Ishikawa (cell line): Measurements from ENCODE around the gene DIAPH3.

Experiments used
- CEBPB ChIP-seq: IDR thresholded peaks from 2 replicates; pipeline ENCODE4 v1.6.1; 2012
- CREB1 ChIP-seq: IDR thresholded peaks from 2 replicates; pipeline ENCODE4 v1.6.1; 2012; ENCODE audit warnings: low read depth
- EGR1 ChIP-seq: IDR thresholded peaks from 2 replicates; pipeline ENCODE4 v1.6.1; 2012
- EP300 ChIP-seq: IDR thresholded peaks from 2 replicates; pipeline ENCODE4 v1.6.1; 2012; ENCODE audit warnings: borderline replicate concordance
- FOXM1 ChIP-seq: IDR thresholded peaks from 2 replicates; pipeline ENCODE4 v1.6.1; 2012; ENCODE audit warnings: low read depth, borderline replicate concordance
- NFIC ChIP-seq: IDR thresholded peaks from 2 replicates; pipeline ENCODE4 v1.6.1; 2012
- RAD21 ChIP-seq: IDR thresholded peaks from 2 replicates; pipeline ENCODE4 v1.6.1; 2012; ENCODE audit warnings: low read depth
- TAF1 ChIP-seq: IDR thresholded peaks from 2 replicates; pipeline ENCODE4 v1.6.1; 2012; ENCODE audit warnings: low read depth, mild to moderate bottlenecking
- TCF12 ChIP-seq: IDR thresholded peaks from 2 replicates; pipeline ENCODE4 v1.6.1; 2012; ENCODE audit warnings: low read depth
- TEAD4 ChIP-seq: IDR thresholded peaks from 2 replicates; pipeline ENCODE4 v1.6.1; 2012
- YY1 ChIP-seq: IDR thresholded peaks from 2 replicates; pipeline ENCODE4 v1.6.1; 2012; ENCODE audit warnings: low read depth
- ZBTB7A ChIP-seq: IDR thresholded peaks from 2 replicates; pipeline ENCODE4 v1.6.1; 2012; ENCODE audit warnings: low read depth
- TF ChIP-seq, protein P1 (sequence below): IDR thresholded peaks from 2 replicates; pipeline ENCODE4 v1.6.1; 2012; ENCODE audit warnings: low read depth, mild to moderate bottlenecking
- TF ChIP-seq, protein P2 (sequence below): IDR thresholded peaks from 2 replicates; pipeline ENCODE4 v1.6.1; 2012
- TF ChIP-seq, protein P3 (sequence below): IDR thresholded peaks from 2 replicates; pipeline ENCODE4 v1.6.1; 2012

Gene DIAPH3

DNA sequence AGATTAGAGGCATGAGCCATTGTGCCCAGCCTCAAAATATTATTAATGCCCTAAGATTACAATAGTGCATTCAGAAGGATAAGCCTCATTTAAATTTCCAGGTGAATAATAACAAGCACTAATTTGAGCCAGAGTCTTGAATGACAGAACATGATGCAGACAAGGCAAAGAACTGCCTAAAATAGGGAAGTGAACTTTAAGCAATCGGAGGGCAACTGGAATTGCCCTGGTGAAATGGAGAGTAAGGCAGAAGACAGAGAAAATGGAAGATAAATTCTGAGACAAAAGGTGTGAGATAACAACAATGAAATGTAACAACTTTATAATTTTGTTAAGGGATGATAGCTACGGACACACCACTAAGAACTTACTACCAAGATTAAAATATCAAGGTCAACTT lies 199.9 kb downstream of the DIAPH3 start:
- no peak for TF ChIP-seq TAF1

DNA sequence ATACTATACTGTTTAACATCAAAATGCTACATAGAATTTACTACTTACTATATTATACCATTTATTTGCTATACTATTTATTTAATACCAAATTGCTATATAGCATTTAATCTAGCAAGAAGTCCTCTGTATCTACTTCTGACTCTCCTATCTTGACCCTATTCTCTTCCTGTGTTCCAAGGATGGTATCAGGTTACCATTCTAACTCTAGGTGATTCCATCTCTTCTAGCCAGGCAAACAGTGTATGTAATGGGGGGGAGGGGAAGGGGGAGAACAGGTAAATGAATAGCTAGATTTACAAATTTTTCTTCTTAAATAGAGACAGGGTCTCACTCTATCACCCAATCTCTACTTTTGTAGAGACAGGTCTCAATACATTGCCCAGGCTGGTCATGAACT lies 200.3 kb downstream of the DIAPH3 start:
- no peak for TF ChIP-seq CEBPB
- TF ChIP-seq YY1, result no peak
- no peak for TF ChIP-seq EP300
- TF ChIP-seq EGR1, result no peak
- TF ChIP-seq, protein P1, sequence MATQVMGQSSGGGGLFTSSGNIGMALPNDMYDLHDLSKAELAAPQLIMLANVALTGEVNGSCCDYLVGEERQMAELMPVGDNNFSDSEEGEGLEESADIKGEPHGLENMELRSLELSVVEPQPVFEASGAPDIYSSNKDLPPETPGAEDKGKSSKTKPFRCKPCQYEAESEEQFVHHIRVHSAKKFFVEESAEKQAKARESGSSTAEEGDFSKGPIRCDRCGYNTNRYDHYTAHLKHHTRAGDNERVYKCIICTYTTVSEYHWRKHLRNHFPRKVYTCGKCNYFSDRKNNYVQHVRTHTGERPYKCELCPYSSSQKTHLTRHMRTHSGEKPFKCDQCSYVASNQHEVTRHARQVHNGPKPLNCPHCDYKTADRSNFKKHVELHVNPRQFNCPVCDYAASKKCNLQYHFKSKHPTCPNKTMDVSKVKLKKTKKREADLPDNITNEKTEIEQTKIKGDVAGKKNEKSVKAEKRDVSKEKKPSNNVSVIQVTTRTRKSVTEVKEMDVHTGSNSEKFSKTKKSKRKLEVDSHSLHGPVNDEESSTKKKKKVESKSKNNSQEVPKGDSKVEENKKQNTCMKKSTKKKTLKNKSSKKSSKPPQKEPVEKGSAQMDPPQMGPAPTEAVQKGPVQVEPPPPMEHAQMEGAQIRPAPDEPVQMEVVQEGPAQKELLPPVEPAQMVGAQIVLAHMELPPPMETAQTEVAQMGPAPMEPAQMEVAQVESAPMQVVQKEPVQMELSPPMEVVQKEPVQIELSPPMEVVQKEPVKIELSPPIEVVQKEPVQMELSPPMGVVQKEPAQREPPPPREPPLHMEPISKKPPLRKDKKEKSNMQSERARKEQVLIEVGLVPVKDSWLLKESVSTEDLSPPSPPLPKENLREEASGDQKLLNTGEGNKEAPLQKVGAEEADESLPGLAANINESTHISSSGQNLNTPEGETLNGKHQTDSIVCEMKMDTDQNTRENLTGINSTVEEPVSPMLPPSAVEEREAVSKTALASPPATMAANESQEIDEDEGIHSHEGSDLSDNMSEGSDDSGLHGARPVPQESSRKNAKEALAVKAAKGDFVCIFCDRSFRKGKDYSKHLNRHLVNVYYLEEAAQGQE, result no peak
- TF ChIP-seq ZBTB7A, result no peak

DNA sequence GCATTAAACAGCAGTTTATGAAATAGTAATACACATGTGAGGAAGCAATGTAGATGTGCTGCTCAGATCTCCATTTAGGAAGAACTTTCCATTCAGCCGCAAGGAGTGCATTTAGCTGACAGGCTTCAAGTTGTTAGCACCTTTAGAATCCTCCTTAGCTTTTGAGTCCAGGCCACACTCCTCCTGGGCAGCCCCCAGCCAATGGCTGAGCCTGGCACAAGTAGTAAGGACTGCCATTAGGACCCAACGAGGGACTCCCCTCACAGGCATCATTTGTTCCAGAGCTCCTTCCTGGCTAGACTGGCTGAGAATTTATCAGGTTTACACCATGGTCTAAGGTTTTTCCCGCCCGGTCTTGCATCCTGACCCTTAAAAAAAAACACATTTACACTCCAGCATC lies 201.4 kb downstream of the DIAPH3 start:
- TF ChIP-seq RAD21, result no peak
- no peak for TF ChIP-seq TCF12
- no peak for TF ChIP-seq ZBTB7A
- no peak for TF ChIP-seq CEBPB
- TF ChIP-seq EGR1, result no peak
- no peak for TF ChIP-seq CREB1
- TF ChIP-seq FOXM1, result no peak
- TF ChIP-seq, protein P2, sequence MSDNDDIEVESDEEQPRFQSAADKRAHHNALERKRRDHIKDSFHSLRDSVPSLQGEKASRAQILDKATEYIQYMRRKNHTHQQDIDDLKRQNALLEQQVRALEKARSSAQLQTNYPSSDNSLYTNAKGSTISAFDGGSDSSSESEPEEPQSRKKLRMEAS, result no peak
- TF ChIP-seq, protein P3, sequence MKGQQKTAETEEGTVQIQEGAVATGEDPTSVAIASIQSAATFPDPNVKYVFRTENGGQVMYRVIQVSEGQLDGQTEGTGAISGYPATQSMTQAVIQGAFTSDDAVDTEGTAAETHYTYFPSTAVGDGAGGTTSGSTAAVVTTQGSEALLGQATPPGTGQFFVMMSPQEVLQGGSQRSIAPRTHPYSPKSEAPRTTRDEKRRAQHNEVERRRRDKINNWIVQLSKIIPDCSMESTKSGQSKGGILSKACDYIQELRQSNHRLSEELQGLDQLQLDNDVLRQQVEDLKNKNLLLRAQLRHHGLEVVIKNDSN, result no peak
- TF ChIP-seq TAF1, result no peak
- TF ChIP-seq NFIC, result no peak
- TF ChIP-seq YY1, result no peak
- TF ChIP-seq TEAD4, result no peak
- no peak for TF ChIP-seq EP300

DNA sequence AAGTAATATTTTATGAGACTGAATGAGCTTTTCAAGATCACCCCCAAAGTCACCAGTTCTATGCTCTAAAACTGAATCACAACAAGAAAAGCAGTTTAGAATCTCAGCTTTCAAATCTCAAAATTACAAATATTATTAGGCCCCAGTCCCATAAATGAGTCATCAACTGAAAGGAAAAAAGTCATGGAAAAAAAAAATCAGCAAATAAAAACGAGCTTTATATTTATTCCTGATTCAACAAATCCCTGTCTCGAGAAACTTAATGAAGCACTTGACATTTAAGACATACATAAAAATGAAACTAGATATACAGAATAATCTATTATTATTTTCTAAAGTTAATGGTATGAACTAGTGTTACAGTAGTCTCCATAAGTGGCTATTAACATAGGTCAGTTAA lies 203.0 kb downstream of the DIAPH3 start:
- TF ChIP-seq, protein P3, result no peak

DNA sequence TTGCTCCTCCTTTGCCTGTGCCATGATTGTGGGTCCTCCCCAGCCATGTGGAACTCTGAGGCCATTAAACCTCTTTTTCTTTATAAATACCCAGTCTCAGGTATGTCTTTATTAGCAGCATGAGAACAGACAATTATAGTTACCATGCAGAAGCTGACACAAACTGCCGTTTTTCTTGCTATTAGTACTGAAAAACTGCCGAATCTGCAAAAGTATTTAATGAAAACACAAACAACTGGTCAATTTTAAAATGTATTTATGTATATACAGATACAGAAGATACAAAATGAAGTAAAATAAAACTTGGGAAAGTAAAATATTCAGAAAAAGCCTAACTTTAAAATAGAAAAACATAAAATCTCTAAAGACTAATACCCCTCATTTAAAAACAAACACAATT lies 206.3 kb downstream of the DIAPH3 start:
- TF ChIP-seq EGR1 (no peak), CEBPB (no peak), TEAD4 (no peak), FOXM1 (no peak), TCF12 (no peak), TAF1 (no peak)
- TF ChIP-seq, protein P2, result no peak

DNA sequence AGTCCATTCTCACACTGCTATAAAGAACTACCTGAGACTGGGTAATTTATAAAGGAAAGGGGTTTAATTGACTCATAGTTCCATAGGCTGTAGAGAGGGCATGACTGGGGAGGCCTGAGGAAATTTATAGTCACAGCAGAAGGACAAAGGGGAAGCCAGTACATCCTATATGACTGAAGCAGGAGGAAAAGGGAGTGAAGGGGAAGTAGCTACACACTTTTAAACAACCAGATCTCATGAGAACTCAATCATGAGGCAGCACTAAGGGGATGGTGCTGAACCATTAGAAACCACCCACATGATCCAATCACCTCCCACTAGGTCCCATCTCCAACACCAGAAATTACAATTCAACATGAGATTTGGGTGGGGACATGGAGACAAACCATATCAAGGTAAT lies 209.1 kb downstream of the DIAPH3 start:
- TF ChIP-seq, protein P2, result no peak
- TF ChIP-seq YY1 (no peak), FOXM1 (no peak), ZBTB7A (no peak), RAD21 (no peak), EP300 (no peak), TEAD4 (no peak), CEBPB (no peak), NFIC (no peak), TAF1 (no peak), CREB1 (no peak), EGR1 (no peak), TCF12 (no peak)
- TF ChIP-seq, protein P3, result no peak
- TF ChIP-seq, protein P1, result no peak

DNA sequence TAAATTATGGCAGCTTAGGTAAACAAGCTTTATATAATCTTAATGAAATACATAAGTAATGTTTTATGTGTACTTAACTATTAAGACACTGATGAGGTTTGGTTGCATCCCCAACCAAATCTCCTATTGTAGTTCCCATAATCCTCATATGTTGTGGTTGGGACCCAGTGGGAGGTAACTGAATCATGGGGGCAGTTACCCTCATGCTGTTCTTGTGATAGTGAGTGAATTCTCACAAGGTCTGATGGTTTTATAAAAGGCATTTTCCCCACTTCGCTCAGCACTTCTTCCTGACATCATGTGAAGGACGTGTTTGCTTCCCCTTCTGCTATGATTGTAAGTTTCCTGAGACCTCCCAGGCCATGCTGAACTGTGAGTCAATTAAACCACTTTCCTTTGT lies 212.7 kb downstream of the DIAPH3 start:
- TF ChIP-seq, protein P2, result no peak
- TF ChIP-seq, protein P3, result no peak
- TF ChIP-seq TAF1 (no peak), RAD21 (no peak), NFIC (no peak), CEBPB (no peak), FOXM1 (no peak), TEAD4 (no peak), YY1 (no peak), ZBTB7A (no peak), CREB1 (no peak), TCF12 (no peak), EGR1 (no peak), EP300 (no peak)
- TF ChIP-seq, protein P1, result no peak
